Gastroesophageal sphincter (tissue), 4 donors: ENCODE results near the gene CDK17. TPM values are rescaled to one million over a fixed set of nuclear protein-coding genes. Genes with fewer than 3 reads are reported as not detected.

Experiments
- ATAC-seq: fragments of 150-250 bp; one replicate; pipeline ENCODE4 v1.9.1; 2016; ENCODE audit warnings: mild to moderate bottlenecking, moderate library complexity
- H3K27ac ChIP-seq, 4 donors: fragments of 200-600 bp; sonication (generic) in 3 of 4; 1 replicate in 3 of 4; 2 replicates in 1 of 4; pipeline ENCODE4 v1.5.1; 2016 to 2019
- H3K27me3 ChIP-seq: fragments of 200-600 bp; sonication (generic); one replicate; pipeline ENCODE4 v1.5.1; 2019
- H3K36me3 ChIP-seq, 2 donors: fragments of 200-600 bp; sonication (generic); one replicate each; pipeline ENCODE4 v1.5.1; 2019; ENCODE audit warnings: control low read depth in 1 of 2
- H3K4me1 ChIP-seq, 3 donors: fragments of 200-600 bp; sonication (generic); 1 replicate in 2 of 3; 2 replicates in 1 of 3; pipeline ENCODE4 v1.5.1; 2016 to 2019; ENCODE audit warnings: control low read depth in 2 of 3
- H3K4me3 ChIP-seq, 2 donors: fragments of 200-600 bp; sonication (generic); one replicate each; pipeline ENCODE4 v1.5.1; 2019; ENCODE audit warnings: mild to moderate bottlenecking in 1 of 2, moderate library complexity in 1 of 2
- H3K9me3 ChIP-seq, 3 donors: fragments of 200-600 bp; sonication (generic); one replicate each; pipeline ENCODE4 v1.5.1; 2017 to 2019; ENCODE audit warnings: control low read depth in 2 of 3
- CTCF ChIP-seq, 4 experiments: fragments of 200-600 bp in 2 of 4; fragments of 450-650 bp in 2 of 4; sonication (generic) in 1 of 4; IDR thresholded peaks; one replicate each; pipeline ENCODE4 v1.5.1; 2017 to 2019; ENCODE audit warnings: antibody characterized with exemption in 4 of 4, mild to moderate bottlenecking in 2 of 4, moderate library complexity in 2 of 4
- EP300 ChIP-seq: sonication (generic); formaldehyde crosslinking; IDR thresholded peaks from one replicate; pipeline ENCODE4 v1.6.1; 2017; ENCODE audit warnings: antibody characterized with exemption, mild to moderate bottlenecking
- POLR2A ChIP-seq, 2 donors: fragments of 450-650 bp; IDR thresholded peaks; one replicate each; pipeline ENCODE4 v1.6.1; 2017; ENCODE audit warnings: antibody characterized with exemption in 2 of 2, mild to moderate bottlenecking in 2 of 2, moderate library complexity in 1 of 2
- POLR2AphosphoS5 ChIP-seq: sonication (generic); formaldehyde crosslinking; IDR thresholded peaks from one replicate; pipeline ENCODE4 v1.6.1; 2017; ENCODE audit warnings: antibody characterized with exemption
- WGBS, 2 donors: methylation state at CpG; one replicate each; pipeline ENCODE4 v1.1.5; 2018; ENCODE audit warnings: low coverage in 1 of 2; 5-methylcytosine and 5-hydroxymethylcytosine counted together
- total RNA-seq, 4 donors: library from RNA; depleted of rRNA; stranded (reverse); fragments of >200 nt; gene quantifications; one replicate each; pipeline ENCODE4 v1.1.0, GENCODE V29; 2016

CDK17 gene
- total RNA-seq, 4 donors from 2014 or later = 54.4 to 77.9 (median 62.9) TPM

GRCh38 chr12:96239711-96240635 lies 160.3 kb downstream of the CDK17 start:
- Histone ChIP-seq H3K9me3 (no peaks in the 10 kb centered on the region), H3K4me3 (no peak overlapping the region), H3K27ac (peak overlapping the region; percentile 81 to 95 (median 94)), H3K36me3 (no peaks in the 10 kb centered on the region), H3K4me1 (peaks cover 44 to 85% (median 69%) of the 10 kb centered on the region in 3 donors), H3K27me3 (no peaks in the 10 kb centered on the region)
- peak; percentile 56 for ATAC-seq
- TF ChIP-seq POLR2A (IDR thresholded peaks at IDR 0.05) (no peak), EP300 (peak; percentile 6), CTCF (IDR thresholded peaks at IDR 0.05) (peak in 1 of 4 experiments; percentile 50), POLR2AphosphoS5 (peak; percentile 89)
- WGBS, 2 donors = 20 to 26% methylated on average over 2 to 13 of the region's 18 CpGs

GRCh38 chr12:96238336-96239047 lies 161.7 kb downstream of the CDK17 start:
- Histone ChIP-seq H3K4me1 (peaks cover 53 to 95% (median 80%) of the 10 kb centered on the region in 3 donors), H3K27me3 (no peaks in the 10 kb centered on the region), H3K4me3 (no peak overlapping the region), H3K9me3 (no peaks in the 10 kb centered on the region), H3K36me3 (no peaks in the 10 kb centered on the region), H3K27ac (peak overlapping the region; percentile 81 to 95 (median 94))
- WGBS, 2 donors = 11 to 19% methylated on average over 3 to 6 of the region's 13 CpGs
- no peak for ATAC-seq
- TF ChIP-seq POLR2AphosphoS5 (peak; percentile 49), EP300 (no peak)

DNA sequence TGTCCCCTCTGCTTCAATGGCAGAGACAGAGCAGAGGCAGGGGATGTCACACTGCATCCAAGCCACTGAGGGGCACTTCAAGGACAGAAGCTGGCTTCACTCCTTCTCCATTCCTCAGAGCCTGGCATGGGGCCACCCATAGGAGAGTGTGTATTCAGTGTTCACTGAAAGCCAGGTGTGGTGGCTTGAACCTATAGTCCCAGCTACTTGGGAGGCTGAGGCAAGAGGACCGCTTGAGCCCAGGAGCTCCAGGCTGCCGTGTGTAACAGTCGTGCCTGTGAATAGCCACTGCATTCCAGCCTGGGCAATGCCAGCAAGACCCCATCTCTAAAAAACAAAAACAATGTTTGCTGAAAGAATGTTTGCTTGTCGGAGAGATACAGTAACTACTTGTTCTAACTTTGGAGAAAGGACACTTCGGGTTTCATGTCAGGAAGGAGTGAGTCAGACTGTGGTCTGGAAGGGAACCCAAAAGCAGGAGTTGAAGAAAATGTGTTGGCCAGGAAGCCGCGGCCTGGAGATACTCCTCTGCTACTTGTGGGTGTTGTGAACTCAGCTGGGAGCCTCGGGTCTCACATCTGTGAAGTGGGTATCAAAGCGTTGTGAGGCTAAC lies 162.7 kb downstream of the CDK17 start:
- peak; percentile 25 for ATAC-seq
- H3K4me3 ChIP-seq = peak overlapping the region in 1 of 2 donors; percentile 4
- H3K27me3 ChIP-seq = no peaks in the 10 kb centered on the region
- 0 to 9% methylated on average over 6 to 7 of the region's 9 CpGs for WGBS, 2 donors
- no peaks in the 10 kb centered on the region for H3K36me3 ChIP-seq
- H3K27ac ChIP-seq = peak overlapping the region; percentile 81 to 95 (median 94)
- H3K4me1 ChIP-seq = peaks cover 53 to 99% (median 80%) of the 10 kb centered on the region in 3 donors
- no peak for TF ChIP-seq POLR2A (IDR thresholded peaks at IDR 0.05)
- TF ChIP-seq CTCF (IDR thresholded peaks at IDR 0.05) = peak in 1 of 4 experiments; percentile 13
- peak; percentile 96 for TF ChIP-seq POLR2AphosphoS5
- no peak for TF ChIP-seq EP300
- H3K9me3 ChIP-seq = no peaks in the 10 kb centered on the region

DNA sequence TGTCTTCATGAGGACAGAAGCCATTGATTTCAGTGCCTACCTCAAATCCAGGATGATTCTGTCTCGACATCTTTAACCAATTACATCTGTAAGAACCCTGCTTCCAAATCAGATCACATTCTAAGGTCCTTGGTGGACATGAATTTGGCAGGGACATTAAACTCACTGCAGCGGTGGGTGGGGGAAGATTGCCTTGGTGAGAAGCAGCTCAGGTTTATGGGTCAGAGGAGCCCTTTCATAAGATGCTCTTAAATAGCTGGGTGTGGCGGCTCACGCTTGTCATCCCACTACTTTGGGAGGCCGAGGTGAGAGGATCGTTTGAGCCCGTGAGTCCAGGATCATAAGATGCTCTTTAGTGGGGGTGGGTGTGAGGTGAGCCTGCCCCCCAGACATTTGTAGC lies 163.2 kb downstream of the CDK17 start:
- H3K4me1 ChIP-seq = peaks cover 53 to 99% (median 80%) of the 10 kb centered on the region in 3 donors
- no peak for ATAC-seq
- H3K9me3 ChIP-seq = no peaks in the 10 kb centered on the region
- peak overlapping the region; percentile 81 to 95 (median 94) for H3K27ac ChIP-seq
- H3K36me3 ChIP-seq = no peaks in the 10 kb centered on the region
- H3K27me3 ChIP-seq = no peaks in the 10 kb centered on the region
- TF ChIP-seq POLR2A (IDR thresholded peaks at IDR 0.05) = no peak
- TF ChIP-seq EP300 = no peak
- no peak for TF ChIP-seq CTCF (IDR thresholded peaks at IDR 0.05)
- no peak for TF ChIP-seq POLR2AphosphoS5
- WGBS, 2 donors = 51 to 53% methylated on average over 2 to 3 of the region's 7 CpGs
- no peak overlapping the region for H3K4me3 ChIP-seq
